ENCODE data around the gene PRR22. TPM values are rescaled to one million over a fixed set of nuclear protein-coding genes. Genes with fewer than 3 reads are reported as not detected.

The PRR22 gene
- 2.0 and 3.1 TPM in 2 replicates for total RNA-seq
- long read RNA-seq: 0 reads

- H3K27ac Mint-ChIP-seq (ENCODE audit: unreplicated experiment): no peak within 1 kb of the TSS
- no peak for TF ChIP-seq CTCF (IDR thresholded peaks at IDR 0.05)
- DNase-seq (ENCODE audit: extremely low spot score, unreplicated experiment): no peak
- H3K36me3 Mint-ChIP-seq (ENCODE audit: unreplicated experiment): peaks cover 12% of the 10 kb centered on the region
- H3K4me3 Mint-ChIP-seq (ENCODE audit: unreplicated experiment): no peak within 1 kb of the TSS
- H3K27me3 Mint-ChIP-seq (ENCODE audit: unreplicated experiment): no peaks in the 10 kb centered on the region
- H3K9me3 Mint-ChIP-seq (ENCODE audit: unreplicated experiment): no peaks in the 10 kb centered on the region
- H3K4me1 Mint-ChIP-seq (ENCODE audit: unreplicated experiment): no peaks in the 10 kb centered on the region
Measured at GRCh38 chr19:5784581-5785147, at the start of gene PRR22. Gene PRR22, minus strand, starts transcription at chr19:5784746. Its CDS starts 86 bp downstream, at chr19:5784660.

GRCh38 chr19:5832527-5833216 is 48.1 kb upstream of the PRR22 start:
- TF ChIP-seq CTCF (IDR thresholded peaks at IDR 0.05): no peak

GRCh38 chr19:5832061-5832460 is 47.5 kb upstream of the PRR22 start:
- H3K9me3 Mint-ChIP-seq (ENCODE audit: unreplicated experiment): no peaks in the 10 kb centered on the region
- H3K27me3 Mint-ChIP-seq (ENCODE audit: unreplicated experiment): peaks cover 6% of the 10 kb centered on the region
- H3K4me3 Mint-ChIP-seq (ENCODE audit: unreplicated experiment): no peak overlapping the region
- TF ChIP-seq CTCF (IDR thresholded peaks at IDR 0.05): no peak
- H3K36me3 Mint-ChIP-seq (ENCODE audit: unreplicated experiment): no peaks in the 10 kb centered on the region
- peak overlapping the region; percentile 31 for H3K27ac Mint-ChIP-seq (ENCODE audit: unreplicated experiment)
- no peak for DNase-seq (ENCODE audit: extremely low spot score, unreplicated experiment)
- H3K4me1 Mint-ChIP-seq (ENCODE audit: unreplicated experiment): peaks cover 5% of the 10 kb centered on the region

More at GRCh38 chr19:5832527-5833216, 48.1 kb upstream of the PRR22 start:
- Mint-ChIP-seq H3K27ac (ENCODE audit: unreplicated experiment) (no peak overlapping the region), H3K4me3 (ENCODE audit: unreplicated experiment) (no peak overlapping the region), H3K36me3 (ENCODE audit: unreplicated experiment) (no peaks in the 10 kb centered on the region), H3K4me1 (ENCODE audit: unreplicated experiment) (peaks cover 3% of the 10 kb centered on the region), H3K27me3 (ENCODE audit: unreplicated experiment) (peaks cover 6% of the 10 kb centered on the region), H3K9me3 (ENCODE audit: unreplicated experiment) (no peaks in the 10 kb centered on the region)
- DNase-seq (ENCODE audit: extremely low spot score, unreplicated experiment): no peak

- no peak overlapping the region for H3K27ac Mint-ChIP-seq (ENCODE audit: unreplicated experiment)
- H3K27me3 Mint-ChIP-seq (ENCODE audit: unreplicated experiment): peaks cover 6% of the 10 kb centered on the region
- TF ChIP-seq CTCF (IDR thresholded peaks at IDR 0.05): no peak
- DNase-seq (ENCODE audit: extremely low spot score, unreplicated experiment): no peak
- H3K9me3 Mint-ChIP-seq (ENCODE audit: unreplicated experiment): no peaks in the 10 kb centered on the region
- no peak overlapping the region for H3K4me3 Mint-ChIP-seq (ENCODE audit: unreplicated experiment)
- peaks cover 8% of the 10 kb centered on the region for H3K4me1 Mint-ChIP-seq (ENCODE audit: unreplicated experiment)
- H3K36me3 Mint-ChIP-seq (ENCODE audit: unreplicated experiment): no peaks in the 10 kb centered on the region
Measured at GRCh38 chr19:5831159-5831558, 46.6 kb upstream of the PRR22 start.

GRCh38 chr19:5829567-5830310 is 45.2 kb upstream of the PRR22 start:
- no peaks in the 10 kb centered on the region for H3K9me3 Mint-ChIP-seq (ENCODE audit: unreplicated experiment)
- no peak overlapping the region for H3K4me3 Mint-ChIP-seq (ENCODE audit: unreplicated experiment)
- TF ChIP-seq CTCF (IDR thresholded peaks at IDR 0.05): no peak
- DNase-seq (ENCODE audit: extremely low spot score, unreplicated experiment): no peak
- peaks cover 8% of the 10 kb centered on the region for H3K4me1 Mint-ChIP-seq (ENCODE audit: unreplicated experiment)
- H3K36me3 Mint-ChIP-seq (ENCODE audit: unreplicated experiment): no peaks in the 10 kb centered on the region
- H3K27ac Mint-ChIP-seq (ENCODE audit: unreplicated experiment): no peak overlapping the region
- H3K27me3 Mint-ChIP-seq (ENCODE audit: unreplicated experiment): peaks cover 6% of the 10 kb centered on the region
